T-helper 1 cell treated with Interleukin-12 subunit alpha and Interleukin-12 subunit beta and Interleukin-4 antibody, amounts not matched to agents 30 μg/mL and 1 μg/mL, for 36 hours (primary cell): Measurements from ENCODE around the gene ANKS1B.
"Not testable (repeated sequence)": the region's sequence is repeated elsewhere in the genome, so short reads cannot be mapped to it uniquely, and the experiment has no call there.

Source experiments
- H3K27ac Mint-ChIP-seq: one replicate; pipeline ENCODE4 v1.8.0; 2021; ENCODE audit warnings: mild to moderate bottlenecking, mixed read lengths
- H3K27me3 Mint-ChIP-seq: one replicate; pipeline ENCODE4 v1.8.0; 2021; ENCODE audit warnings: low read depth, mixed read lengths
- H3K36me3 Mint-ChIP-seq: one replicate; pipeline ENCODE4 v1.8.0; 2021; ENCODE audit warnings: low read depth, mixed read lengths
- H3K4me1 Mint-ChIP-seq: one replicate; pipeline ENCODE4 v1.8.0; 2021; ENCODE audit warnings: low read depth, mixed read lengths
- H3K4me3 Mint-ChIP-seq: one replicate; pipeline ENCODE4 v1.8.0; 2021; ENCODE audit warnings: mild to moderate bottlenecking, moderate library complexity, mixed read lengths
- H3K9me3 Mint-ChIP-seq: one replicate; pipeline ENCODE4 v1.8.0; 2021; ENCODE audit warnings: mixed read lengths

The ANKS1B gene

GRCh38 chr12:98873776-98874175 lies 1111.0 kb downstream of the ANKS1B start:
- no peaks in the 10 kb centered on the region for H3K36me3 Mint-ChIP-seq
- no peak overlapping the region for H3K27ac Mint-ChIP-seq
- H3K4me1 Mint-ChIP-seq, result peaks cover 8% of the 10 kb centered on the region
- no peaks in the 10 kb centered on the region for H3K9me3 Mint-ChIP-seq
- no peak overlapping the region for H3K4me3 Mint-ChIP-seq
- peaks cover 8% of the 10 kb centered on the region for H3K27me3 Mint-ChIP-seq

DNA sequence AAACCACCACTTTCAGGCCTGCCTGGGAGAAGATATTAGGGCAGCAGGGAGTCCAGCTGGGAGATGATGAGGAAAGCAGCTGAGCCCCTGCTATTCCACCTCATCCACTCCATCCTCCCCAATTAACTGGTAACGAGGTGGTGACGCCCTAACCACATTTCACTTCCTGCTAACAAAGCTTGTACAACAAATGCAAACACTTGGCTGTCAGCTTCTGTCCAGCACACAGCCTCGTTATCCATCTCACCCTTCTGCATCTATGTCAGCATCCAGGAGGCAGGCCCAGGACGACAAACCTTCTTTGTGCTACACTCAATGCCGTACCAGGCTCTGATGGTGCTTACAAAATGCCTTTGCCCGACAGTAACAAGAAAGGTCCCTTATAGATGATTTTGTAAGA lies 1114.2 kb downstream of the ANKS1B start:
- Mint-ChIP-seq H3K27me3 (no peaks in the 10 kb centered on the region), H3K9me3 (no peaks in the 10 kb centered on the region), H3K36me3 (no peaks in the 10 kb centered on the region), H3K4me3 (no peak overlapping the region), H3K27ac (no peak overlapping the region), H3K4me1 (peaks cover 8% of the 10 kb centered on the region)

DNA sequence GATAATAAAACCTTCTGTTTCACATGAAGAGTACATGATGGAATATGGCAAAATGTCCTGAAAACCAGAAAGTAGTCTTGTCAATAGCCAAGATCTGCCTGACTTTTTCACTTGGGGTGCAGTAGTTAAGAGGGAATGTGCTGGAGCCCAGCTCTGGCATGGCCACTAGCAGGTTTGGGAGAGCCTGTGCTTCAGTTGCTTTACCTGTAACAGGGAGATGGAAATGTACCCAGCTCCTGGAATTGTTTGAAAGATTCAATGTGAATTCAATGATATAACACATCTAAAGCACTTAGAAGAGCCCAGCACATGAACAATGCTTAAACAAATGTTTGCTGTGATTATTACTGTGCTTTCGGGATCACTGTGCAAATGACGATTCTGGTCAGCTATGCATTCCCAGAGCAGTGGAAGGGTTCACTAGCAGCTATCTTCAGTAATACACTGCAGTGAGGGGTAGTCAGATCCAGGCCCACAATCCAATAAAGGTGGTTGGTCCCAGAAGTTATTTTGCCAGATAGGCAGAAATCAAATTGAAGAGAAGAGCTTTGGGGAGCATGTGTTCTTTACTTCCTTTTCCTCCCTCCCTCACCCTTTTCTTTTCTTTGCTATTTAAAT lies 1114.7 kb downstream of the ANKS1B start:
- Mint-ChIP-seq H3K4me1 (peaks cover 8% of the 10 kb centered on the region), H3K9me3 (no peaks in the 10 kb centered on the region), H3K4me3 (no peak overlapping the region), H3K27ac (no peak overlapping the region), H3K27me3 (no peaks in the 10 kb centered on the region), H3K36me3 (no peaks in the 10 kb centered on the region)

- Mint-ChIP-seq H3K36me3 (no peaks in the 10 kb centered on the region), H3K4me3 (no peak overlapping the region), H3K9me3 (no peaks in the 10 kb centered on the region), H3K4me1 (peaks cover 8% of the 10 kb centered on the region), H3K27me3 (no peaks in the 10 kb centered on the region), H3K27ac (no peak overlapping the region)
Measured at GRCh38 chr12:98868538-98868937, 1116.2 kb downstream of the ANKS1B start.

DNA sequence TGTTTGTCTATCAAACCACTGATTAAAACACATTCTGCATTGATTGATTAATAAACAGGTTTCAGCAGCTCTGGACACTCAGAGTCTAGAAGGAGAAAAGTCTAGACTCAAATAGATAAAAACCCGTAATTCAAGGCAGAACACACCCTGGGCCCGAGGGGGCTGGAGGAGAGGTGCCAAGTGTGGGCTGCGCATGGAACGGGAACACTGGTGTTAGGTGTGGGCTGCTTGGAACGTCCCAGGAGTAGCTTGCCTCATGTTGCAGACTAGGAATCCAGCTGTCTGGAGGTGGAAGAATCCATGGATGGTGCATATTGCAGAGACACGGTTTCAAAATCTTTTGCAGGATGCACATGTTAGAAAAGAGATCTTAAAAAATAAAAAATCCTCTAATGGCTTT lies 1116.7 kb downstream of the ANKS1B start:
- no peak overlapping the region for H3K27ac Mint-ChIP-seq
- no peaks in the 10 kb centered on the region for H3K9me3 Mint-ChIP-seq
- H3K4me1 Mint-ChIP-seq, result peaks cover 8% of the 10 kb centered on the region
- H3K4me3 Mint-ChIP-seq, result no peak overlapping the region
- H3K36me3 Mint-ChIP-seq, result no peaks in the 10 kb centered on the region
- H3K27me3 Mint-ChIP-seq, result no peaks in the 10 kb centered on the region

DNA sequence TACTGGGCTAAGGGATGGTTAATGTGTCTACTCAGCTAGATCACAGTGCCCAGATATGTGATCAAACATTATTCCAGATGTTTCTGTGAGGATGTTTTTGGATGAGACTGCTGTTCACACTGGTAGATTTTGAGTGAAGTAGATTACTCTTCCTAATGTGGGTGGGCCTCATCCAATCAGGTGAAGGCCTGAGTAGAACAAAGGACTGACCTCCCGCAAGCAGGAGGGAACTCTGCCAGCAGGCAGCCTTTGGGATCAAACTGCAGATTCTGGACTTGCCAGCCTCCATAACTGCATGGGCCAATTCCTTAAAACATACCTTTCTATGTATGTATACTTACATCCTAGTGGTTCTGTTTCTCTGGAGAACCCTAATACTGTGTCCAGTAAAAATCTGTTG lies 1120.4 kb downstream of the ANKS1B start:
- H3K9me3 Mint-ChIP-seq, result no peaks in the 10 kb centered on the region
- no peaks in the 10 kb centered on the region for H3K36me3 Mint-ChIP-seq
- H3K4me1 Mint-ChIP-seq, result no peaks in the 10 kb centered on the region
- H3K27me3 Mint-ChIP-seq, result no peaks in the 10 kb centered on the region
- no peak overlapping the region for H3K27ac Mint-ChIP-seq
- H3K4me3 Mint-ChIP-seq, result no peak overlapping the region

DNA sequence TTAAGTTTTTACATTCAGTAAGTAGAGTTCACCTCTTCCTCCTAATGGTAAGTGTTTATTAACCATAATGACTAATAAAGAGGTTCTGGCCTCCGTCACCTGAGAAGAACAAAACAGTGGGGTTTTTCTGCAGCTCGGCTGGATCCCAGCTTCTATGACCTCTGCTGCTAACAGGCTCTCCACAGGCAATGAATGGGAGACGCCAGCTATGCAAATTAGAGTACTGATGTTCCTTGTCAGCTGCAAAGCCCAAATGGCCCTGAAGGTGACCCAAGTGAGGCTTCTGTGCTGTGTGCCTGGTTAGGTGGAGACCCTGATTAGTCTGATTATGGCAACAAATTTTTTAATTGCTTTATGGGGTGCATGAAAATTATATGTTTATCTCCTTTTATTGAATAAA lies 1121.6 kb downstream of the ANKS1B start:
- no peaks in the 10 kb centered on the region for H3K4me1 Mint-ChIP-seq

GRCh38 chr12:98861251-98861650 lies 1123.5 kb downstream of the ANKS1B start:
- H3K36me3 Mint-ChIP-seq, result no peaks in the 10 kb centered on the region
- no peak overlapping the region for H3K27ac Mint-ChIP-seq
- peaks cover 15% of the 10 kb centered on the region for H3K27me3 Mint-ChIP-seq
- no peak overlapping the region for H3K4me3 Mint-ChIP-seq
- H3K9me3 Mint-ChIP-seq, result no peaks in the 10 kb centered on the region
- H3K4me1 Mint-ChIP-seq, result no peaks in the 10 kb centered on the region

More for the DNA sequence above, 1121.6 kb downstream of the ANKS1B start:
- H3K36me3 Mint-ChIP-seq, result no peaks in the 10 kb centered on the region
- no peak overlapping the region for H3K4me3 Mint-ChIP-seq
- no peak overlapping the region for H3K27ac Mint-ChIP-seq
- H3K27me3 Mint-ChIP-seq, result peaks cover 4% of the 10 kb centered on the region
- H3K9me3 Mint-ChIP-seq, result no peaks in the 10 kb centered on the region

- no peak overlapping the region for H3K4me3 Mint-ChIP-seq
- peaks cover 15% of the 10 kb centered on the region for H3K27me3 Mint-ChIP-seq
- H3K27ac Mint-ChIP-seq, result no peak overlapping the region
- H3K4me1 Mint-ChIP-seq, result no peaks in the 10 kb centered on the region
- H3K36me3 Mint-ChIP-seq, result no peaks in the 10 kb centered on the region
- H3K9me3 Mint-ChIP-seq, result no peaks in the 10 kb centered on the region
Measured at GRCh38 chr12:98856897-98857540, 1127.7 kb downstream of the ANKS1B start.

- no peak overlapping the region for H3K4me3 Mint-ChIP-seq
- no peaks in the 10 kb centered on the region for H3K36me3 Mint-ChIP-seq
- no peaks in the 10 kb centered on the region for H3K9me3 Mint-ChIP-seq
- H3K4me1 Mint-ChIP-seq, result no peaks in the 10 kb centered on the region
- H3K27ac Mint-ChIP-seq, result no peak overlapping the region
- H3K27me3 Mint-ChIP-seq, result peaks cover 7% of the 10 kb centered on the region
Measured at GRCh38 chr12:98852181-98852580, 1132.6 kb downstream of the ANKS1B start.

DNA sequence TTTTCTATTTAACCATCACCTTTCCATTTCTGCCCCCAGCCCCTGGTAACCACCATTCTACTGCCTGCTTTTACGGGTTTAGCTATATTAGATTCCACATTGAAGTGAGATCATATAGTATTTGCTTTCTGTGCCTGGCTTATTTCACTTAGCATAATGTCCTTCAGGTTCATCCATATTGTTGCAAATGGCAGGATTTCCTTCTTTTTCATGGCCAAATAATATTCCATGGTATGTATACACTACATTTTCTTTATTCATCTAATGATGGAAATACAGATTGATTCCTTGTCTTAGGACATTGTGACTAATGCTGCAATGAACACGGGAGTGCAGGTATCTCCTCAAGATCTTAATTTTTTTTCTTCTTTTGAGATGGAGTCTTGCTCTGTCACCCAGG lies 1137.5 kb downstream of the ANKS1B start:
- Mint-ChIP-seq H3K4me1 (no peaks in the 10 kb centered on the region), H3K27me3 (peaks cover under 1% of the 10 kb centered on the region), H3K9me3 (no peaks in the 10 kb centered on the region), H3K27ac (no peak overlapping the region), H3K36me3 (no peaks in the 10 kb centered on the region), H3K4me3 (no peak overlapping the region)

DNA sequence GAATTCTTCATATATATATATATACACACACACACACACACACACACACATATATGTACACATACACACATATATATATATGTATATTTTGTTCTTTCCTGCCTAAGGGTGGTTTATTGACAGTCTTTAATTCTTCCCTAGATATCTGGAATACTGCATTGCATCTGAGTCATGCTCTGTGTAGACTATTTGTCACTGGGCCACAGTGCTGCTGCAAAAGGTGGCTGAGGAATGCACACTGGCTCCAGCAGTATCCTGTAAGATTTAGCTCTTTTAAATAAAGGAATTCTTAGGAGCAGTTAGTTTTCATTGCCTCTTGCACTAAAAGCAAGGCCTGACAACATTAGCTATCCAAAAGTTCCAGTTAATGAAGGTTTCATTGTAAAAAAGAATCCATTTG lies 1138.8 kb downstream of the ANKS1B start:
- H3K27me3 Mint-ChIP-seq, result peaks cover 3% of the 10 kb centered on the region

DNA sequence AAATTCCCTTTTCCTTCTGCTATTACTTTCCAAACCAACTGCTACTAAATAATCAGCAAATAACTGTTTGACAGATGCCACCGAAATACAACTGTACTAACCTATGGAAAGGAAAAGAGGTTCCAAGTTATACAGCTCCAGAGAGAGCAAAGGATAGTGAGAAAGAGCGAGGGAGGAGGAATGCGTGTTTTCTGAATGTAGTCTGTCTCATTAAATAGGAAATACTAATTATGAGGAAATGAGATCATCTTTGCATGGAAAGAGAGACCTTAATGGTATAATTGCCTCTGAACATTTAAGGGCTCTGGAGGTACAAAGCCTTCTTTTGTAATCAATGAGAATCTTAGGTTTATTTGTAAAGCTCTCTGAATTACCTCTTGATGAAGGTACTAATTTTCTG lies 1144.4 kb downstream of the ANKS1B start:
- no peak overlapping the region for H3K4me3 Mint-ChIP-seq
- H3K9me3 Mint-ChIP-seq, result no peaks in the 10 kb centered on the region
- no peaks in the 10 kb centered on the region for H3K36me3 Mint-ChIP-seq
- no peak overlapping the region for H3K27ac Mint-ChIP-seq
- H3K27me3 Mint-ChIP-seq, result peaks cover 31% of the 10 kb centered on the region
- no peaks in the 10 kb centered on the region for H3K4me1 Mint-ChIP-seq

More for the DNA sequence above, 1138.8 kb downstream of the ANKS1B start:
- Mint-ChIP-seq H3K36me3 (no peaks in the 10 kb centered on the region), H3K4me3 (no peak overlapping the region), H3K4me1 (no peaks in the 10 kb centered on the region), H3K27ac (no peak overlapping the region), H3K9me3 (no peaks in the 10 kb centered on the region)

- Mint-ChIP-seq H3K36me3 (no peaks in the 10 kb centered on the region), H3K4me3 (no peak overlapping the region), H3K9me3 (no peaks in the 10 kb centered on the region), H3K27ac (no peak overlapping the region), H3K4me1 (no peaks in the 10 kb centered on the region), H3K27me3 (peaks cover 31% of the 10 kb centered on the region)
Measured at GRCh38 chr12:98838231-98838647, 1146.5 kb downstream of the ANKS1B start.

DNA sequence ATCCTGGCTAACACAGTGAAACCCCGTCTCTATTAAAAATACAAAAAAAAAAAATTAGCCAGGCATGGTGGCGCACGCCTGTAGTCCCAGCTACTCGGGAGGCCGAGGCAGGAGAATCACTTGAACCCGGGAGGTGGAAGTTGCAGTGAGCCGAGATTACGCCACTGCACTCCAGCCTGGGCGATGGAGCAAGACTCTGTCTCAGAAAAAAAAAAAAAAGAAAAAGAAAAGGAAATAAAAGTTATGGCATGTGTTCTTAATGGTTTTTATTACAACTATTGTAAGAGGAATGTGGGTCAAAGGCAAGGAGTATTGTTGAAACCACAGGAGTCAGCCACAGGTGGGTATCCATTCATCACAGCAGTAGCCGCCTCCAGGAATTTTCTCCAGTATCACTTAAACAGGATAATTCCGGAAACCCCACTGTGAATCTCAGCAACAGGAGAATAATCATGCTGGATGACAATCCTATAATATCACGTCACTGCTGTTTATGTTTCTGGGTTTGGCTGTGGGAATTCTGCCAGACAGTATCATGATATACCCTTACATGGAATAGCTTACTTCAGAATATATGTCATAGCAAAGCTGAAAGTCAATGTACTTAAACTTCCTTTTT lies 1147.5 kb downstream of the ANKS1B start:
- not testable (repeated sequence) for H3K27ac Mint-ChIP-seq, H3K4me3 Mint-ChIP-seq, H3K9me3 Mint-ChIP-seq, H3K36me3 Mint-ChIP-seq, H3K4me1 Mint-ChIP-seq
- peaks cover 30% of the 10 kb centered on the region for H3K27me3 Mint-ChIP-seq
